T-helper 1 cell treated with Interleukin-12 subunit alpha and Interleukin-12 subunit beta and Interleukin-4 antibody, amounts not matched to agents 30 μg/mL and 1 μg/mL, for 36 hours (primary cell): Measurements from ENCODE around the gene EHBP1L1.
A peak's percentile ranks its signal among the peaks of the same experiment; 100 is the strongest.

ENCODE experiments used
- H3K27ac Mint-ChIP-seq: one replicate; pipeline ENCODE4 v1.8.0; 2021; ENCODE audit warnings: mild to moderate bottlenecking, mixed read lengths
- H3K27me3 Mint-ChIP-seq: one replicate; pipeline ENCODE4 v1.8.0; 2021; ENCODE audit warnings: low read depth, mixed read lengths
- H3K36me3 Mint-ChIP-seq: one replicate; pipeline ENCODE4 v1.8.0; 2021; ENCODE audit warnings: low read depth, mixed read lengths
- H3K4me1 Mint-ChIP-seq: one replicate; pipeline ENCODE4 v1.8.0; 2021; ENCODE audit warnings: low read depth, mixed read lengths
- H3K4me3 Mint-ChIP-seq: one replicate; pipeline ENCODE4 v1.8.0; 2021; ENCODE audit warnings: mild to moderate bottlenecking, moderate library complexity, mixed read lengths
- H3K9me3 Mint-ChIP-seq: one replicate; pipeline ENCODE4 v1.8.0; 2021; ENCODE audit warnings: mixed read lengths

EHBP1L1 gene

DNA sequence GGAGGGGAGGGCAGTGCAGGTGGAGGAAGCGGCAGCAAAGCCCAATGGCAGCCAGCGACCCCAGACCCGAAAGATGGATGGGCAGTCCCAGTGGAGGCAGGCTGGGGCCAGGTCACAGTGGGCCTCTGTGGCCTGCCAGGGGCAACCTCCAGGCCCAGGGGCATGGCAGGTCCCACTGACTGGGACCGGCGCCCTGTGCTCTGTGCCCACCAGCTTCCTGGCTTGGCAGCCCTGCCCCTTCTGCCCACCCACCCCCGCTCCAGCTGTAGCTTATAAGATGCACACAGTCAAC is 24.0 kb downstream of the EHBP1L1 start:
- Mint-ChIP-seq H3K4me3 (no peak overlapping the region), H3K36me3 (peaks cover 25% of the 10 kb centered on the region), H3K27me3 (no peaks in the 10 kb centered on the region), H3K9me3 (no peaks in the 10 kb centered on the region), H3K27ac (no peak overlapping the region), H3K4me1 (peaks cover 7% of the 10 kb centered on the region)

DNA sequence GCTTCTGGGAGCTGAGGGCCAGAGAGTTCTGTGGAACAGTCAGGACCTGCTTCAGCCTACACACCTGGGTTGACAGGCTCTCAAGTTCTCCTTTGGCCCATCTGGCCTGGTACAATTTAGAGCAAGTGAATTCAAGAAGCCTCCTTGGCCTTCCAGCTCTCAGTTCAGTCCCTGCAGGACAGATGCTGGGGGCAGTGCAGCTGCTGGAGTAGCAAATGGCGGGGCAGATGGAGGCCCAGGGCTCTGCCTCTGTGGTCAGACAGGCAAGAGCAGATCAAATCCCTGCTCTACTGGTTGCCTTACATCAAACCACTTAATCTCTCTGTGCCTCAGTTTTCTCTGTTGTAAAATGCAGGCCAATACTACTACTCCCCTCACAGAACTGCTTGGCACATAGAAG is 28.4 kb downstream of the EHBP1L1 start:
- Mint-ChIP-seq H3K36me3 (peaks cover 28% of the 10 kb centered on the region), H3K9me3 (no peaks in the 10 kb centered on the region), H3K27me3 (no peaks in the 10 kb centered on the region), H3K27ac (no peak overlapping the region), H3K4me1 (peaks cover 7% of the 10 kb centered on the region), H3K4me3 (no peak overlapping the region)

DNA sequence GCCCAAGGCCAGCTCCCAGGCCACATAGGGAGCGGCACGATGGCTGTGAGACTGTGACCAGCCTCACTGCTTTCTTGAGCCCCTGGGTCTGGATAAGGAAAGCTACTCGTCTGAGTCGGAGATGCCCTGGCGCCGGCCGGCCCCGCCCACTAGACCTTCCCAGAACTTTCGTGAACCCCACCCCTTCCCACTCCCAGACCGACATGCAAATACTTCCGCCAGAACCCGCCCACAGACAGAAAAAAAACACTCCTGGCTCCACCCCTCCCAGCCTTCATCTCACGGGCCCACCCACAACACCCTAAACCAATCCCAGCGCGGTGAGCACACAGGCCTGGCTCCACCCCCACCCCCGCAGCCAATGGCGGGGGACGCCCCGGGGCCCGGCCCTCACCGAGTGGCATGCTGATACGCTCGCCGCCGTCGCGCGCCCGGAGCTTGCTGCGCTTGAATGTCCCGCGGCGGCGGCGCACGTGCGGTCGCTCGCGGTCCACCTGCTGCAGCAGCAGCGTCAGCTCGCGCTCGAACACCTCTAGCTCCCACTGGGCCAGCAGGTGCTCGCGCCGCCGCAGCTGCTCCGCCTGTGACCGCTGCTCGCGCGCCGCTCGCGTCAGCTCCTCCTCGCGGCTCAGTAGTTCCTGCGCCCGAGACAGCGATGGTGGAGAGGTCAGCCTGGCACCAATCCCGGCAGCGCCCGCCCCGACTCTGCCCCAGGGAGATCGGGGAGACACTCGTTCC is 31.2 kb downstream of the EHBP1L1 start:
- no peak overlapping the region for H3K4me3 Mint-ChIP-seq
- peaks cover 23% of the 10 kb centered on the region for H3K4me1 Mint-ChIP-seq
- peaks cover 31% of the 10 kb centered on the region for H3K36me3 Mint-ChIP-seq
- no peaks in the 10 kb centered on the region for H3K27me3 Mint-ChIP-seq
- H3K27ac Mint-ChIP-seq = no peak overlapping the region
- H3K9me3 Mint-ChIP-seq = no peaks in the 10 kb centered on the region

DNA sequence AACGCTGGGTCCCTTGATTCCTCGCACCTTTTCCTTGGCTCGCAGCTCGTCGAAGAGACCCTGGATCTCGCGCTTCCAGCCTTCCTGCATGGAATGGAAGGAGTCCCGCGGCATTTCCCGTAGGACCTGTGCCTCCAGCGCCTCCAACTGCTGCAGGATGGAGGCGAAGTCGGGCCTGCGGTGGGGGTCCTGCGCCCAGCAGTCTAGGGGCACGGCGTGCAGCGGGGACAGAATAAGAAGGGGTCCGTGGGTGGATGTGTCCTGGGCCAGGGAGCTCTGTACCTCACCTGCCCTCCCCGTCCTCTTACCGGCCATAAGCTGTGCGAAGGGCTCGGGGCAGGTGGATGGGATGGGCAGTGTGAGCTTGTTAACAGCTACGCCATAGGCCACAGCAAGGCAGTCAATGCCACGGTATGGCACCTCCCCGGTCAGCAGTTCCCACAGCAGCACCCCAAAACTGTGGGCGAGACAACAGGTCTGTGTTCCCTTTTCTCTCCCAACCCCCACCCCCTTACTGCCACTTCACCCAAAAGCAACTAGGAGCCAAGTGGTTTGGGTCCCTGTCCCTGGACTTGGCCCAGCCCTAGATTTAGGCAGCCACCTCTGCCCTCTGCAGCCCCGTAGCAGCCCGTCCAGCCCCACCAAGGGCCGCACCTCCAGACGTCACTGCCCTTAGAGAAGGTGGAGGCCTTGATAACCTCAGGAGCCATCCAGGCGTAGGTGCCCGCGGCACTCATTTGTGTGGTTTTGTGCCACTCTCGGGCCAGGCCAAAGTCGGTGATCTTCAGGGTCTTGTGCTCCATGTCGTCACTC is 32.0 kb downstream of the EHBP1L1 start:
- Mint-ChIP-seq H3K9me3 (no peaks in the 10 kb centered on the region), H3K4me1 (peaks cover 29% of the 10 kb centered on the region), H3K36me3 (peaks cover 35% of the 10 kb centered on the region), H3K27ac (no peak overlapping the region), H3K27me3 (no peaks in the 10 kb centered on the region), H3K4me3 (no peak overlapping the region)

DNA sequence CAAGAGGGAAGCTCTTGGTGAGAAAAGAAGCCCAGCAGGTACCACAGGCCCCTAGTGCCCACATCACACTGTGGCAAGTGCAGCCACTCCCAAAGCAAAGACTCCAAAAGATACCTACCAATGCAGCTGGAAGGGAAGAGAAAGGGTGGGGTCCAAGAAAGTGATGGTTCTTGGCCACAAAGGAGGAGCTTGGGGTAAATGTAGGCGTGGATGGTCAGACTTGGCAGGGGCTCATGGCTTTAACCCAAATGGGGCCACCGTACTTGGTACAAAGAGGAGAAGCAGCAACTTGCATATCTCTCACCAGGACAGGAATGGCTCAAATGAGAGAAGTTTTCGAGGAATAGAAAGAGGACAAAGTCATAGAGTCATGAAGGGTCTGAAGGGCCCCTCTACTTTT is 33.4 kb downstream of the EHBP1L1 start:
- Mint-ChIP-seq H3K4me3 (peak overlapping the region; percentile 42), H3K9me3 (no peaks in the 10 kb centered on the region), H3K36me3 (peaks cover 25% of the 10 kb centered on the region), H3K4me1 (peaks cover 31% of the 10 kb centered on the region), H3K27ac (peak overlapping the region; percentile 69), H3K27me3 (no peaks in the 10 kb centered on the region)

DNA sequence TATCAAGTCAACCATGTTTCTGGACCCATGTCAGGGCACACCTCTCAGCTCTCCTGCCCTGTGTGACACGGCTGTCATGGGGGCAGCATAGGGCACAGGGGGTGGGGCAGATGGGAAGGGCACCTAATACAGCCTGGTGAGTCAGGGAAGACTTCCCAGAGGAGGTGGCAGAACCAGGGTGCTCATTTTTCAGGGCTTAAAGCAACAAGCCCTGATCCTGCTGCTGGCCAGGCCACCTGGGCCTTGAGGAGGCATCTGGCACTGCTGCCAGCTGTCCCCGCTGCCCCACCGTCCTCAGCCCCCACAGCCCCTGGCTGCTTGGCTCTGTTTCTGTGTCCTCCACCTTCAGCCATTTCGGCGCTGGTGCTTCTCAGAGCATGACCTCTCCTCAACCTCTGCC is 33.8 kb downstream of the EHBP1L1 start:
- Mint-ChIP-seq H3K27me3 (no peaks in the 10 kb centered on the region), H3K4me3 (no peak overlapping the region), H3K4me1 (peaks cover 31% of the 10 kb centered on the region), H3K36me3 (peaks cover 23% of the 10 kb centered on the region), H3K9me3 (no peaks in the 10 kb centered on the region), H3K27ac (peak overlapping the region; percentile 21)

DNA sequence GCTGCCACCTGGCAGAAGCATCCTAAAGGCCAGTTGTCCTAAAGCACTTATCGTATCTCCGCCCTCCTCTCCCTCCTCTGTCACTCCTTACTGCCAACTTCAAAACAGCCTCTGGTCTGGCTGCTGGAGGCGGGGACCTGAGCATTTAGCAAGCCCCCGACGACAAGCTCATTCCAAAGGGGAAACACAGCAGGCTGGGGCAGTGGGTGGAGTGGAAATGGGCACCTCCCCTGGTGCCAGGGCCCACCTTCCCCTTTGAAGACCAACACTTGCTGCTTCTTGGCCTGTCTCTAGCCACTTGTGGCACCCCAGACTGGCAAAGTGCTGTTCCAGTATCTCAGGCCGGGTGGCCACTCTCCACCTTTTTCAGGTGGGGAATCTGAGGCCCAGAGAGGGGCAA is 34.6 kb downstream of the EHBP1L1 start:
- H3K36me3 Mint-ChIP-seq = peaks cover 23% of the 10 kb centered on the region
- no peaks in the 10 kb centered on the region for H3K9me3 Mint-ChIP-seq
- H3K4me3 Mint-ChIP-seq = no peak overlapping the region
- H3K27ac Mint-ChIP-seq = peak overlapping the region; percentile 73
- peaks cover 31% of the 10 kb centered on the region for H3K4me1 Mint-ChIP-seq
- peaks cover under 1% of the 10 kb centered on the region for H3K27me3 Mint-ChIP-seq

DNA sequence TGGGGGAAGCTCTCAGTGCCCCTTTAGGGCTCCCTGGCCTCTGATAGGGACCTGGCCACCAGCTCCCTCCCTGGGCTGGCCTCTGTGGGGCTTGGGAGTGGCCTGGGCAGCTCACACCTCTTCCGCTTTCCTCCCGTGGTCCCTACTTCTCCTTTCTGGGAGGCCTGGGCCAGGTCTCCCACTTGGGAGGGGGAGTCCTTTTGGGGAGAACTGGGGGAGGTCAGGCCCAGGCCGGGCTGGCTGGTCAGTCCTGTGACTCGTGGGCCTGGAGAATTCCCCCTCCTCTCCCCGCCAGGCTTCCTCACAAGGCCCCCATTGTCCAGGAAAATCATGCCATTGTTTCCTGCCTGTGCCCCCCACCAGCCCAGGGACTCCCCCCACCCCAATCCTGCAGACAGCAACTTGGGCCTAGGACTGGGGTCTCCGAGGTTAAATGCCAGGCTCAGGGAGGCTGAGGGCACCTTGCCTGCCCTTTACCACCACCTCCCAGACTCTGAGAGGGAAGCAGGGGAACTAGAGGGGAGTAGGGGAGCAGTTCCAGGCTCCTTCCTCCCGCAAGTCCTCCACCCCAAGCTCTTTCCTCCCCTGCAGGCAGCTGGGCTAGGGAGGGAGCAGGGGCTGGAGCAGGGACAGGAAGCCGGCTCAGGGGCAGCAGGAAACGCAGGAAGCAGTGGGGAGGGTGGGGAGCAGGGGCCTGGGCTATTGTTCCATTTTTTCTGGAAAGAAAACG is 35.3 kb downstream of the EHBP1L1 start:
- Mint-ChIP-seq H3K27me3 (peaks cover 3% of the 10 kb centered on the region), H3K27ac (peak overlapping the region; percentile 73), H3K4me3 (peak overlapping the region; percentile 89), H3K9me3 (no peaks in the 10 kb centered on the region), H3K36me3 (peaks cover 20% of the 10 kb centered on the region), H3K4me1 (peaks cover 31% of the 10 kb centered on the region)

DNA sequence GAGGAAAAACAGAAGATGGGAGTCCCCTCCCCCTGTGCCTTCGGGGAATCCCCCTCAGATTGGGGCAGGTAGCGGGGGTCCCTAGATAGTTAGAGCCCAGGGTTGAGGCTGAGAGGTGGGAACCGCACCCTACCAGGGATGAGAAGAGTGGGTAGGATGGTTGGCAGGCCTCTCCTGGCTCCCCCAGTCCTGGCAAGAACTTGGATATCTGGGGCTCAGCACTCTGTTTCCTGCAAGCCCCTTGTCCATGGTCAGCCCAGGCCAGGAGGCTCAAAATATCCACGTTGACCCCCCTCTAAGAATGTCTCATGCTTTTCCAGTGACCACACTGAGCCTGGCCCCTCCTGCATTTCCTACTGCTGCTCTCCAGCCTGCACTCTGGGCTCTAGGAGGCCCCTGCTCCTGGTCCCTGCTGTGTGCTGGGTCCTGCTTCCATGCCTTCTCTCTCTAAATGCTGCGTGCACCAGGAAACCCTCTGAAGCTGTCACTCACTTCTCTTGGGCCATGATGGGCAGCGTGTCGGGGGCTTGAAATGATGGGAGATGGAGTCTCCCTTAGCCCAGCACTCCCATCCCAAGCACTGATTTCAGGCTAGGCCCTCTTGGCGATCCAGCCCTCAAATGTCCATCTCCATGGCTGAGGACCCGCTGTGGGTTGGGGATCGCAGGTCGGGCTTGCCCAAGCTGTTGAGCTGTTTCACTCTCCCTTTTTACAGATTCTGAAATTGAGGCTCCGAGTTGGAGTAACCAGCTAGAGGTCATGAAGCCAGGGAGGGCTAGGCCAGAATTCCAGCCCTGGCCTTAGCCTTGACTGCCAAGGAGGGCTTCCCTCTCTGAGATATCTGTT is 36.1 kb downstream of the EHBP1L1 start:
- Mint-ChIP-seq H3K4me3 (peak overlapping the region; percentile 89), H3K36me3 (peaks cover 24% of the 10 kb centered on the region), H3K4me1 (peaks cover 38% of the 10 kb centered on the region), H3K27ac (peak overlapping the region; percentile 92), H3K9me3 (no peaks in the 10 kb centered on the region), H3K27me3 (peaks cover 3% of the 10 kb centered on the region)

DNA sequence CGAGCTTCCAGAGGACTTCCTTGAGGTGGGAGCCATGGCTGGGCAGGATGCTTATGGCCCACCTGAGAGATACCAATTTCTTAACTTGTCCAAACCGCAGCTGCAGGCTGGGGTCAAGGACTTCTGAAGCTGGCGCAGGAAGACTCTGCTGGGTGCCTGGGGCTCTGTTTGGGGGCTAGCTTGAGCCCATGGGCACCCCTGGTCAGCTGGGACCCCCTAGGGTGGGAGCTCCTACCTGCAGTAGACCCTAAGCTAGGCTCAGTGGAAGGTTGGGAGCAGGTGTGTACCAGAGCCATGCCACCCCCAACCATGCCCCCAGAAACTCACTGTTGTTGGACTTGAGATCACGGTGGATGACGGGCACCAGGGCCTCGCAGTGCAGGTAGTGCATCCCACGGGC is 36.8 kb downstream of the EHBP1L1 start:
- peak overlapping the region; percentile 89 for H3K4me3 Mint-ChIP-seq
- H3K27me3 Mint-ChIP-seq = peaks cover 3% of the 10 kb centered on the region
- H3K36me3 Mint-ChIP-seq = peaks cover 25% of the 10 kb centered on the region
- peaks cover 41% of the 10 kb centered on the region for H3K4me1 Mint-ChIP-seq
- peak overlapping the region; percentile 70 for H3K27ac Mint-ChIP-seq
- H3K9me3 Mint-ChIP-seq = no peaks in the 10 kb centered on the region

DNA sequence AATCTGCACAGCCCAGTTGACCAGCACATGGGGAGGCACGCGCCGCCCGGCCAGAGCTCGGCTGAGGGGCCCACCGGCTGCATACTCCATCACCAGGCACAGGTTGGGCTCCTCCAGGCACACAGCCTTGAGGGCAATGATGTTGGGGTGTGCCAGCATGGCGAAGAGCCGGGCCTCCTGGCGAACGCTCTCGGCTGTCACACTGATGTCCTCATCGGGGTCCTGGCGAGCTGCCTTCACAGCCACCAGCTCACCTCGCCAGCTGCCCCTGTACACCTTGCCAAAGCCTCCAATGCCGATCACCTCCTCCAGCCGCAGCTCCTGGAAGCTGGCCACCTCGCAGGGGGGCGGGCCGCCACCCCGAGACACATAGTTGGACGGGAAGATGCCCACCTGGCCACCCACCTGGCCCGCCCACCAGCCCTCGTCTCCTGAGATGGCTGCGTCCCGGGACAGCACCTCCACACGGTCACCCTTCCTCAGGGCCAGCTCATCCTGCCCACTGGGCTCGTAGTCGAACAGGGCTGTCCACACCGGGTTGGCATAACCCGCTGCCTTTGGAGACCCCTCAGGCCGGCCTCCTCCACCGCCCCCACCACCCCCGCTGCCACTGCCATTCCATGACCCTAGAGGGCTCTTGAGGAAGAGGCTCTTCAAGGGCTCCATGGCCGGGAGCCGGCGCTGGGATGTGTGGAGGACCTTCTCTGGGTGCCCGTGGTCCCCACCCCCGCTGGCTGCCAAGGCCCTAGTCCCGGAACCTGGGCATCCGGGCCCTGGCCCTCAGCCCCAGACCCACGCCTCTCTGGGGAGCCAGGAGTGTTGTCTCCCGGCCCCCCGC is 37.5 kb downstream of the EHBP1L1 start:
- Mint-ChIP-seq H3K4me3 (peak overlapping the region; percentile 89), H3K27ac (peak overlapping the region; percentile 70), H3K36me3 (peaks cover 26% of the 10 kb centered on the region), H3K27me3 (peaks cover 3% of the 10 kb centered on the region), H3K9me3 (no peaks in the 10 kb centered on the region), H3K4me1 (peaks cover 39% of the 10 kb centered on the region)

DNA sequence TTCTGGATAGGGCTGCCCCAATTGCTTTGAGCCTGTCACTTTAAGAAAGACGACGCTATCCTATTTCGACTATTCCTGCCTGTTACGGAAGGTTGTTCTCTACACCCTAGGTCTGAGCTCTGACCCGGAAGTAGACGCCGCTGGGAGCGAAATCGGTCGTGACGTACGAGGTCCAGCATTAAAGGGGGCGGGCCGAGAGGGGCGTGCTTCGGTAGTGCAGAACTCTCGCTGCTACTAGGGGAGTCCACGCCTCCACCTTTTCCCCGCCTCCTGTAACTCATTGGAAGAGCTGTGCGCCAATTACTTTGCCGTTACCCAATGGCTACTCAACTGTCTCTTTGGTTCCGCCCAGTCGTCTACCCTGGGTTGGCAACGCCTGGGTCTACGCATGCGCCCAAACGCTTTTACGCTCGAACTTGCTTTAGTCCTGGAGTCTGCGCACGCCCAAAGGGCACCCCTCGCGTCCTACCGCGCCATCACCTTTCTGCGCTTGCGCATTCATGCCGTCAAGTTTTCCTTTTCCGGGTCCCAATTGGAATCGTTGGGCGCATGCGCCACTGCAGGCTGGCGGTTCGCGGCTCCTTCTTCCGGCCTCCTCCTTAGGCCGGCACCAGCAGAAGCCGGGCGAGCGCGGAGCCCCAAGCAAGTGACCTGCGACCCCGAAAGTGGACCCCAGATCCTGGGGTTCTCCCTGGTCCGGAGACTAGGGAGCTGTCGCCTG is 39.5 kb downstream of the EHBP1L1 start, which contains the start of gene PCNX3:
Gene PCNX3 (plus strand): TSS at position 548 of the 721 bp plus-strand sequence. CDS start 536 bp downstream, outside the sequence.
- Mint-ChIP-seq H3K27ac (peak within 1 kb of the TSS; percentile 92), H3K4me3 (peak within 1 kb of the TSS; percentile 95), H3K27me3 (peaks cover 3% of the 10 kb centered on the region), H3K9me3 (no peaks in the 10 kb centered on the region), H3K4me1 (peaks cover 25% of the 10 kb centered on the region), H3K36me3 (peaks cover 22% of the 10 kb centered on the region)
